Panc1 (cell line): ENCODE data around the gene GFY. TPM values are rescaled to one million over a fixed set of nuclear protein-coding genes. Genes with fewer than 3 reads are reported as not detected.

ENCODE experiments used
- ATAC-seq: fragments of 200-7000 bp; cut with Tn5 transposase; 2 replicates; pipeline ENCODE4 v1.9.1; 2020; ENCODE audit warnings: mild to moderate bottlenecking, moderate library complexity
- BruUV-seq: library from RNA; stranded (reverse); fragments of 400-500 nt; replicated peaks from 2 replicates; lab custom pipeline; 2021; lab: Mats Ljungman, UMichigan
- CTCF ChIA-PET: fragments of 300-600 bp; sonication (Branson Sonifier 250); formaldehyde crosslinking; loops from one replicate; lab custom pipeline; 2022; ENCODE audit warnings: antibody characterized with exemption; lab: Charles Lee
- POLR2A ChIA-PET: fragments of 300-600 bp; sonication (Branson Sonifier 250); formaldehyde crosslinking; loops from one replicate; lab custom pipeline; 2022; ENCODE audit warnings: antibody characterized with exemption; lab: Charles Lee
- DNase-seq: peaks from one replicate; pipeline ENCODE4 v3.0.0-alpha.2; 2010; ENCODE audit warnings: low read depth, low spot score
- H3K27ac ChIP-seq: 2 replicates; pipeline ENCODE4 v1.5.1; 2011; ENCODE audit warnings: mild to moderate bottlenecking, low read length, inconsistent platforms
- H3K27me3 ChIP-seq: fragments of 200-500 bp; sonication (Bioruptor generic); 2 replicates; pipeline ENCODE4 v1.6.0; 2014; ENCODE audit warnings: low read length, inconsistent platforms; ENCODE audit not compliant: control insufficient read depth, insufficient read depth
- H3K36me3 ChIP-seq: fragments of 200-500 bp; sonication (Bioruptor generic); 2 replicates; pipeline ENCODE4 v1.5.1; 2014; ENCODE audit warnings: inconsistent platforms, mild to moderate bottlenecking, low read length, moderate library complexity; ENCODE audit not compliant: control insufficient read depth, insufficient read depth
- H3K4me1 ChIP-seq: 2 replicates; pipeline ENCODE4 v1.5.1; 2011; ENCODE audit warnings: inconsistent platforms, mild to moderate bottlenecking, low read length, moderate library complexity; ENCODE audit not compliant: control insufficient read depth, insufficient read depth
- H3K4me3 ChIP-seq, 2 experiments: 2 replicates each; pipeline ENCODE4 v1.5.1; 2011 to 2012; ENCODE audit warnings: low read depth in 2 of 2, low read length in 2 of 2, mild to moderate bottlenecking in 2 of 2, inconsistent platforms in 1 of 2, moderate library complexity in 1 of 2
- H3K9me3 ChIP-seq: fragments of 200-500 bp; sonication (Bioruptor generic); 2 replicates; pipeline ENCODE4 v1.5.1; 2014; ENCODE audit warnings: low read depth, mild to moderate bottlenecking, inconsistent platforms, low read length, moderate library complexity; ENCODE audit not compliant: control insufficient read depth, insufficient read depth
- POLR2AphosphoS5 ChIP-seq: IDR thresholded peaks from 2 replicates; pipeline ENCODE4 v1.6.1; 2012; ENCODE audit warnings: mild to moderate bottlenecking, low read depth, low read length, moderate library complexity
- SIN3A ChIP-seq: IDR thresholded peaks from 2 replicates; pipeline ENCODE4 v1.6.1; 2012; ENCODE audit warnings: low read depth, mild to moderate bottlenecking, low read length, moderate library complexity, borderline replicate concordance; ENCODE audit not compliant: insufficient read depth
- TCF7L2 ChIP-seq: IDR thresholded peaks from 2 replicates; pipeline ENCODE4 v1.6.1; 2011; ENCODE audit warnings: mild to moderate bottlenecking, low read depth, low read length, inconsistent platforms
- in situ Hi-C: cut with HindIII; loops from 2 replicates; pipeline ENCODE4 v1.10.0; 2016; ENCODE audit warnings: low sequenced_read_pairs, low pct_unique_long_range_greater_than_20kb
- intact Hi-C: fragments of 100-400 bp; cut with micrococcal nuclease; formaldehyde crosslinking; loops from one replicate; pipeline ENCODE4 v1.10.0; 2022; ENCODE audit not compliant: unreplicated experiment
- total RNA-seq: library from RNA; stranded (reverse); gene quantifications from one replicate; pipeline ENCODE4 v1.2.1, GENCODE V29; 2021; ENCODE audit not compliant: unreplicated experiment
- TF ChIP-seq, protein P1 (sequence below): fragments of 450-650 bp; IDR thresholded peaks from 2 replicates; pipeline ENCODE4 v1.5.1; 2017; ENCODE audit warnings: mild to moderate bottlenecking
- TF ChIP-seq, protein P2 (sequence below), 2 experiments: IDR thresholded peaks; 2 replicates each; pipeline ENCODE4 v1.6.1; 2011 to 2012; ENCODE audit warnings: low read depth in 2 of 2, control low read depth in 1 of 2, low read length in 1 of 2, mild to moderate bottlenecking in 1 of 2, moderate library complexity in 1 of 2; ENCODE audit not compliant: insufficient read depth in 1 of 2

The GFY gene
- total RNA-seq, 1 experiment from 2014 or later: not detected

DNA sequence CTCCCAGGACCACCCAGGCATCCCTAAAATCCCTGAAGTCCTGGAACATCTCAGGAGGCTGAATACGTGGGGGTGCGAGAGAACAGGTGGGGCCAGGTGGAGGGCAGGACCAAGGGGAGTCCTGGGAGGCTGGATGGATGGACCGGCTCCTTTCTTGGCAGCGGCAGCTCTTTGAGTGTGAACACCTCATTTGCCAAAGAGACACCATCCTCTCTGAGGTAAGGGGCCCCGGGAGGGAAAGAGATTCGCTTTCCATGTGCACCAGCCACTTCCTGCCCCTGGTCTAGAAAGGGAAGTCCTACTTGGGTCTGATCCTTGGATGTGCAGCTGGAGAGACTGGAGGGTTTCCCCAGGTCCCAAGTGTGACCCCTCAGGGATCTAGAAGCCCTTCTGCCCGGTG is 18.1 kb upstream of the GFY start:
- in situ Hi-C loops (no loop called here), intact Hi-C loops (no loop called here)
- TF ChIP-seq SIN3A: no peak
- TF ChIP-seq, protein P1, sequence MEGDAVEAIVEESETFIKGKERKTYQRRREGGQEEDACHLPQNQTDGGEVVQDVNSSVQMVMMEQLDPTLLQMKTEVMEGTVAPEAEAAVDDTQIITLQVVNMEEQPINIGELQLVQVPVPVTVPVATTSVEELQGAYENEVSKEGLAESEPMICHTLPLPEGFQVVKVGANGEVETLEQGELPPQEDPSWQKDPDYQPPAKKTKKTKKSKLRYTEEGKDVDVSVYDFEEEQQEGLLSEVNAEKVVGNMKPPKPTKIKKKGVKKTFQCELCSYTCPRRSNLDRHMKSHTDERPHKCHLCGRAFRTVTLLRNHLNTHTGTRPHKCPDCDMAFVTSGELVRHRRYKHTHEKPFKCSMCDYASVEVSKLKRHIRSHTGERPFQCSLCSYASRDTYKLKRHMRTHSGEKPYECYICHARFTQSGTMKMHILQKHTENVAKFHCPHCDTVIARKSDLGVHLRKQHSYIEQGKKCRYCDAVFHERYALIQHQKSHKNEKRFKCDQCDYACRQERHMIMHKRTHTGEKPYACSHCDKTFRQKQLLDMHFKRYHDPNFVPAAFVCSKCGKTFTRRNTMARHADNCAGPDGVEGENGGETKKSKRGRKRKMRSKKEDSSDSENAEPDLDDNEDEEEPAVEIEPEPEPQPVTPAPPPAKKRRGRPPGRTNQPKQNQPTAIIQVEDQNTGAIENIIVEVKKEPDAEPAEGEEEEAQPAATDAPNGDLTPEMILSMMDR: no peak
- TF ChIP-seq TCF7L2: no peak
- TF ChIP-seq, protein P2, sequence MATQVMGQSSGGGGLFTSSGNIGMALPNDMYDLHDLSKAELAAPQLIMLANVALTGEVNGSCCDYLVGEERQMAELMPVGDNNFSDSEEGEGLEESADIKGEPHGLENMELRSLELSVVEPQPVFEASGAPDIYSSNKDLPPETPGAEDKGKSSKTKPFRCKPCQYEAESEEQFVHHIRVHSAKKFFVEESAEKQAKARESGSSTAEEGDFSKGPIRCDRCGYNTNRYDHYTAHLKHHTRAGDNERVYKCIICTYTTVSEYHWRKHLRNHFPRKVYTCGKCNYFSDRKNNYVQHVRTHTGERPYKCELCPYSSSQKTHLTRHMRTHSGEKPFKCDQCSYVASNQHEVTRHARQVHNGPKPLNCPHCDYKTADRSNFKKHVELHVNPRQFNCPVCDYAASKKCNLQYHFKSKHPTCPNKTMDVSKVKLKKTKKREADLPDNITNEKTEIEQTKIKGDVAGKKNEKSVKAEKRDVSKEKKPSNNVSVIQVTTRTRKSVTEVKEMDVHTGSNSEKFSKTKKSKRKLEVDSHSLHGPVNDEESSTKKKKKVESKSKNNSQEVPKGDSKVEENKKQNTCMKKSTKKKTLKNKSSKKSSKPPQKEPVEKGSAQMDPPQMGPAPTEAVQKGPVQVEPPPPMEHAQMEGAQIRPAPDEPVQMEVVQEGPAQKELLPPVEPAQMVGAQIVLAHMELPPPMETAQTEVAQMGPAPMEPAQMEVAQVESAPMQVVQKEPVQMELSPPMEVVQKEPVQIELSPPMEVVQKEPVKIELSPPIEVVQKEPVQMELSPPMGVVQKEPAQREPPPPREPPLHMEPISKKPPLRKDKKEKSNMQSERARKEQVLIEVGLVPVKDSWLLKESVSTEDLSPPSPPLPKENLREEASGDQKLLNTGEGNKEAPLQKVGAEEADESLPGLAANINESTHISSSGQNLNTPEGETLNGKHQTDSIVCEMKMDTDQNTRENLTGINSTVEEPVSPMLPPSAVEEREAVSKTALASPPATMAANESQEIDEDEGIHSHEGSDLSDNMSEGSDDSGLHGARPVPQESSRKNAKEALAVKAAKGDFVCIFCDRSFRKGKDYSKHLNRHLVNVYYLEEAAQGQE (IDR thresholded peaks at IDR 0.05; ENCODE audit: insufficient read depth in 1 of 2, low read depth in 2 of 2, low read length in 1 of 2): no peak
- Histone ChIP-seq H3K36me3 (no peaks in the 10 kb centered on the region), H3K27me3 (no peaks in the 10 kb centered on the region), H3K4me1 (no peaks in the 10 kb centered on the region), H3K4me3 (no peak overlapping the region), H3K27ac (no peak overlapping the region), H3K9me3 (no peaks in the 10 kb centered on the region)
- POLR2A ChIA-PET: interaction anchor here (0.6 kb wide), 1 partner anchor 40 kb away, joined by 4 read pairs; no protein-coding TSS in a partner anchor
- no peak for ATAC-seq
- no TSS peak for BruUV-seq
- DNase-seq: no peak
- CTCF ChIA-PET: no interaction called here

DNA sequence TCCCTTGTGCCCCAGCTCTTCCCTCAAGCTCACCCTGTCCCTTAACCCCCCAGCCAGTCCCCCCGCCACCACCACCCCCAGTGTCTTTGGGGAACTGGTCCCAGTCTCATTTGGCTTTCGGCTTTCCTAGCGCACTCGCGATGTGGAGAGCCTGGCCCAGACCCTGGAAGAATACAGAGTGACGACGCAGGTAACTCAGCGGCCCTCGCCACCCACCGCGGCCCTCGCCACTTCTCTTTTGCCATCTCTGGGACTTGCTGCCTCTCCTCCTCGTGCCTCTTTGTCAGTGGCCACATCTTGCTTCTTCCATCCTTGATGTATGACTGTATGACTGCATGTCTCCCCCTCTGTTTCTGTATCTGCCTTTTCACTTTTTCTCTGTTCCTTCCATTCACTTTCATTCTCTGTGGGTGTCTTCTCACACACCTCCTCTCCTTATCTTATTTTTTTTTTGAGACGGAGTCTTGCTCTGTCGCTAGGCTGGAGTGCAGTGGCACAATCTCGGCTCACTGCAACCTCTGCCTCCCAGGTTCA is 17.6 kb upstream of the GFY start:
- no peak overlapping the region for H3K4me3 ChIP-seq
- ATAC-seq (no peak), DNase-seq (no peak)
- H3K4me1 ChIP-seq: no peaks in the 10 kb centered on the region
- TF ChIP-seq POLR2AphosphoS5: no peak
- TF ChIP-seq, protein P2 (IDR thresholded peaks at IDR 0.05; ENCODE audit: insufficient read depth in 1 of 2, low read depth in 2 of 2, low read length in 1 of 2): no peak
- TF ChIP-seq SIN3A: no peak
- TF ChIP-seq TCF7L2: no peak
- TF ChIP-seq, protein P1: no peak
- no peak overlapping the region for H3K27ac ChIP-seq
- ChIA-PET POLR2A (interaction anchor here (0.6 kb wide), 1 partner anchor 37 kb away, joined by 4 read pairs; no protein-coding TSS in a partner anchor), CTCF (no interaction called here)
- intact Hi-C loops: no loop called here
- no peaks in the 10 kb centered on the region for H3K9me3 ChIP-seq
- H3K27me3 ChIP-seq: no peaks in the 10 kb centered on the region
- no TSS peak for BruUV-seq
- in situ Hi-C loops: no loop called here
- no peaks in the 10 kb centered on the region for H3K36me3 ChIP-seq
